ENCODE measurements around the gene COMP. TPM values are rescaled to one million over a fixed set of nuclear protein-coding genes. Genes with fewer than 3 reads are reported as not detected.

Gene COMP
- total RNA-seq, 2 experiments from 2014 or later = not detected

DNA sequence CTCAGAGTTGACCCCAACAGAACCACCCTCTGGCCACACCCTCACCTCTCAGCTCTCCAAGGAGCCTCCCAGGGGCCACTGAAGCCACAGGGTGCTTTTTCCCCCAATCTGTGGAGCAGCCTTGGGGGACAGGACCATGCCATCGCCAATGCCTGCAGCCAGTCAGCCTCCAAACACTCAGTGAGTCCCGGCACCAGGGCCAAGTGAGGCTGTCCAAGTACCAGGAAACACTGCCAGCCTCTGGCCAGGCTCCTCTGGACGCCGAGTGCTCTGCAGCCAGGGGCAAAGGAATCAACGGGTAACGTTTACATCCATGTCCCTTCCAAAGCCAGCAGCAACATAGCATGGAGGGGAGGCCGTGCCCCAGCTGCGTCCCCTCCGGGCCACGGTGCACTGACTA is 9.5 kb upstream of the COMP start:
- POLR2A ChIA-PET = no interaction called here
- no peak for ATAC-seq
- Mint-ChIP-seq H3K27me3 (ENCODE audit: low read depth) (peaks cover 9% of the 10 kb centered on the region), H3K4me3 (no peak overlapping the region), H3K36me3 (ENCODE audit: low read depth) (no peaks in the 10 kb centered on the region), H3K9me3 (ENCODE audit: insufficient read depth) (no peaks in the 10 kb centered on the region), H3K4me1 (ENCODE audit: low read depth) (no peaks in the 10 kb centered on the region), H3K27ac (no peak overlapping the region)
- DNase-seq = no peak
- CTCF ChIA-PET = no interaction called here

DNA sequence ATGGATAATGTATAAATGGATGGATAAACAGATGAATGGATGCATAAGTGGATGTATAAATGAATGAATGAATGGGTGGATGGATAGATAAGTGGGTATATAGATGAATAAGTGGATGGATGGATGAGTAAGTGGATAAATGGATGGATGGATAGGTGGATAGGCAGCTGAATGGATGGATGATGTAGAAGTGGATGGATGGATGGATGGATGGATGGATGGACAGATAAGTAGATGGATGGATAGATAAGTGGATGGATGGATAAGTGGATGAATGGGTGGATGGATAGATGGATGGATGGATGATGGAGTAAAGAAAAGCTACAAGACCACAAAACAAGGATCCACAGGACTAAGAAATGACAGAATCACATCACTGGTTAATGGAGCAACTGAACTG is 9.0 kb upstream of the COMP start:
- DNase-seq (no peak), ATAC-seq (no peak)
- H3K27ac Mint-ChIP-seq = no peak overlapping the region
- CTCF ChIA-PET = no interaction called here
- H3K9me3 Mint-ChIP-seq (ENCODE audit: insufficient read depth) = no peaks in the 10 kb centered on the region
- H3K4me3 Mint-ChIP-seq = no peak overlapping the region
- POLR2A ChIA-PET = no interaction called here
- H3K36me3 Mint-ChIP-seq (ENCODE audit: low read depth) = no peaks in the 10 kb centered on the region
- H3K27me3 Mint-ChIP-seq (ENCODE audit: low read depth) = peaks cover 9% of the 10 kb centered on the region
- H3K4me1 Mint-ChIP-seq (ENCODE audit: low read depth) = no peaks in the 10 kb centered on the region

DNA sequence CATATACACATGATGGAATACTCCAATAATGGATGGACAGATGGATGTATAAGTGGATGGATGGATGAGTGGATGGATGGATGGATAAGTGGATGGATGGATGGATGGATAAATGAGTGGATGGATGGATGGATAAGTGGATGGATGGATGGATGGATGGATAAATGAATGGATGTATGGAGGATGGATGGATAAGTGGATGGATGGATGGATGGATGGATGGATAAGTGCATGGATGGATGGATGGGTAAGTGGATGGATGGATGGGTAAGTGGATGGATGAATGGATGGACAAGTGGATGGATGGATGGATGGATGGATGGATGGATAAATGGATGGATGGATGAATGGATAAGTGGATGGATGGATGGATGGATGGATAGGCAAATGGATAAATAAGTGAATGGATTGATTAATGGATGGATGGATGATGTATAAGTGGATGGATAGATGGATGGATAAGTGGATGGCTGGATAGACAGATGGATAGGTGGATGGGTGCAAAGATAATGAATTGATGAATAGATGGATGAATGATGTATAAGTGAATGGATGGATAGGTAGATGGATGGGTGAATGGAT is 8.4 kb upstream of the COMP start:
- ChIA-PET CTCF (no interaction called here), POLR2A (no interaction called here)
- Mint-ChIP-seq H3K4me3 (no peak overlapping the region), H3K4me1 (ENCODE audit: low read depth) (no peaks in the 10 kb centered on the region), H3K27ac (no peak overlapping the region), H3K27me3 (ENCODE audit: low read depth) (peaks cover 14% of the 10 kb centered on the region), H3K36me3 (ENCODE audit: low read depth) (no peaks in the 10 kb centered on the region), H3K9me3 (ENCODE audit: insufficient read depth) (no peaks in the 10 kb centered on the region)
- ATAC-seq (no peak), DNase-seq (no peak)

DNA sequence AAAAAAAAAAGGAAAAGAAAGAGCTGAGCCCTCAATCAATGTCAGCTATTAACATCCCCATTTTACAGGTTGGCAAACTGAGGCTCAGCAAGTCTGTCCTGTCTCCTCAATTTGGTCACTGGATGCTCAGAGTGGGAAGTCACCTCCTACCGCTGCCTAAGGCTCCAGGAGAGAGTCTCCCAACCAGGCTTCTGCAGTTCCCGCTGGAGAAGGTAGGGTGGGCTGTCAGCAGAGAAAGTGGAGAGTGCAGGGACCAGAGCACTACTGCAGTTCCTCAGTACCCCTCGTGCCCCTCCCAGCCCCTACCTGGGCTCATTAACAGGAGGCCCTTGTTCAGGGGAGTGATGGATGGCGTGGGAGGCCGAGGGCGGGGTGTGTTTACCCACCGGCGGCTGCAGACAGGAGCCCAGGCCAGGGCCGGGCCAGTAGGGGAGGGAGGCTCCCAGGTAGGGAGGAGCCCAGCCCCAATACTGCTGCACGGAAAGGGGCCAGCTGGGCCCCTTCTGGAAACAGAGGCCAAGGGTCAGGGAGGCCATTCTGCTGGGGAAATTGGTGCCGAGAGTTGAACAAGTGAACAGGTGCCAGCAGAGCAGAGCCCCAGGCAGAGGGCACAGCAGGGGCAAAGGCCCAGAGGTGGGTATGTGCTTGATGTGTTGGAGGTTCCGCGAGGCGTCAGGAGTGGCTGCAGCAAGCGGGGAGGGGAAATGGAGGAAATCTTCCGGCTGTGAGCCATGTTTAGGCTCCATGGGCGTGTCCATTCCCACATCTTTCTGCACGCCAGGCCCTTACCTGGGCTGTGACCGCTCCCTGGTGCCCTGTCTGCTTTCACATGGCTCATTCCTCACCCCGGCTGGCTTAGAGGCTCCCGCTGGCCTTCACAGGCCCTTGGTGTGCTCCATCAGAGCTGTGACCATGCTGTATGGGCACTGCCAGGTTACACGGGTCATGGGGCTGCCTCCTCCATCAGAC is 7.6 kb upstream of the COMP start:
- H3K36me3 Mint-ChIP-seq (ENCODE audit: low read depth) = no peaks in the 10 kb centered on the region
- H3K9me3 Mint-ChIP-seq (ENCODE audit: insufficient read depth) = no peaks in the 10 kb centered on the region
- ChIA-PET CTCF (interaction anchor here (1.2 kb wide), 1 partner anchor 15 kb away, joined by 3 read pairs; no protein-coding TSS in a partner anchor), POLR2A (no interaction called here)
- DNase-seq = no peak
- H3K27me3 Mint-ChIP-seq (ENCODE audit: low read depth) = peaks cover 19% of the 10 kb centered on the region
- no peak overlapping the region for H3K4me3 Mint-ChIP-seq
- no peak for ATAC-seq
- no peaks in the 10 kb centered on the region for H3K4me1 Mint-ChIP-seq (ENCODE audit: low read depth)
- no peak overlapping the region for H3K27ac Mint-ChIP-seq

DNA sequence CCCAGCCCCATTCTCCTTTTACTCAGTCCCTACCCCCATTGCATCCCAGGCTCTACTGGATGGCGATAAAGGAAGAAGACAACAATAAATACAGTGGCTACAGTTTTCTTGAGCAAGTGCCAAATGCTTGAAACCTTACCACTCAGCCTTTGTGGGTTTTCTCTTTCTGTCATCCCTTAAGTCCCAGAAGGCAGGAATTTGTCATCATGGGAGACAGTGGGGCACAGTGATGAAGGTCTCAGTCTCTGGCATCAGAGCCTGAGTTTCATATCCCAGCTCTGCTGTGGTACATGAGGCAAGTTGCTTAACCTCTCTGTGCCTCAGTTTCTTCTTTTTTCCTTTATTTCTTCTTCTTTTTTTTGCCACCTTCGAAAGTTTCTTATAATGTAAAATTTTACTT is 5.1 kb upstream of the COMP start:
- CTCF ChIA-PET = no interaction called here

DNA sequence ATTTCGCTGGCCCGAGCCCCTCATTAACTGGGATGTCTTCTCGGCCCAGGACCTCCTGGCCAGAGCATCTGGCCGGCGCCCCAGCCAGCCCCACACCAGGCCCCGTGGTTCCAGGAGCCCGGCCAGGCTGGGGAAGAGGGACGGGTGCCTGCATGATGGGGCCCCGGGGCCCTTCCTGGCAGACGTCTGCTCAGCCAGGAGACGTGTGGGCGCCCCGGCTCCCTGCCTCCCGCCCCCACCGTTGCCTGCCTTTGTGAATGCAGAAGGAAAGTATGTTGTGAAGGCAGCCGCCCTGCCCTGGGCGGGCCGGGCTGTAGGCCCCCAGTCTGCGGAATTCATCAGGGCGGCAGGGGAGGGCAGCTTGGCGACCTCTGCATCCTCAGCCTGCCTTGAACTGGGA is 4.4 kb upstream of the COMP start:
- Mint-ChIP-seq H3K4me3 (no peak overlapping the region), H3K36me3 (ENCODE audit: low read depth) (no peaks in the 10 kb centered on the region), H3K9me3 (ENCODE audit: insufficient read depth) (no peaks in the 10 kb centered on the region), H3K27me3 (ENCODE audit: low read depth) (peaks cover 46% of the 10 kb centered on the region), H3K4me1 (ENCODE audit: low read depth) (peaks cover 3% of the 10 kb centered on the region), H3K27ac (no peak overlapping the region)
- ChIA-PET POLR2A (no interaction called here), CTCF (no interaction called here)
- DNase-seq (no peak), ATAC-seq (peak; percentile 34)

More for the DNA sequence above, 5.1 kb upstream of the COMP start:
- no peaks in the 10 kb centered on the region for H3K9me3 Mint-ChIP-seq (ENCODE audit: insufficient read depth)
- peaks cover 39% of the 10 kb centered on the region for H3K27me3 Mint-ChIP-seq (ENCODE audit: low read depth)
- POLR2A ChIA-PET = no interaction called here
- ATAC-seq (no peak), DNase-seq (no peak)
- H3K4me1 Mint-ChIP-seq (ENCODE audit: low read depth) = no peaks in the 10 kb centered on the region
- H3K4me3 Mint-ChIP-seq = no peak overlapping the region
- H3K36me3 Mint-ChIP-seq (ENCODE audit: low read depth) = no peaks in the 10 kb centered on the region
- H3K27ac Mint-ChIP-seq = no peak overlapping the region

DNA sequence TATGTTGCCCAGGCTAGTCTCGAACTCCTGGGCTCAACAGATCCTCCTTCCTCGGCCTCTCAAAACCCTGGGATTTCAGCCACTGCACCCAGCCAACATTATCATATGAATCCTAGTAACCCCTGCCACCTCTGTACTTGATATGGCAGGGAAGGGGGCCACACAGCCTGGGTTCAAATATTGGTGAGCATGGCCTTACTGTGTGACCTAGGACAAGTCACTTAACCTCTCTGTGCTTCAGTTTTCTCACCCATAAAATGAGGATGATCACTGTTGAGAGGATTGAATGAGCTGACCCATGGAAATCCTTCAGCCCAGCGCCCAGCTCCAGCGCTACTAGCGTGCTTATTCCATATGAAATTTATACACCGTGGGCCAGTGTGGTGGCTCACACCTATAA is 3.6 kb upstream of the COMP start:
- Mint-ChIP-seq H3K4me1 (ENCODE audit: low read depth) (peaks cover 7% of the 10 kb centered on the region), H3K27me3 (ENCODE audit: low read depth) (peaks cover 53% of the 10 kb centered on the region), H3K4me3 (no peak overlapping the region), H3K36me3 (ENCODE audit: low read depth) (no peaks in the 10 kb centered on the region), H3K9me3 (ENCODE audit: insufficient read depth) (no peaks in the 10 kb centered on the region), H3K27ac (no peak overlapping the region)
- CTCF ChIA-PET = no interaction called here
- DNase-seq (no peak), ATAC-seq (no peak)
- POLR2A ChIA-PET = no interaction called here

DNA sequence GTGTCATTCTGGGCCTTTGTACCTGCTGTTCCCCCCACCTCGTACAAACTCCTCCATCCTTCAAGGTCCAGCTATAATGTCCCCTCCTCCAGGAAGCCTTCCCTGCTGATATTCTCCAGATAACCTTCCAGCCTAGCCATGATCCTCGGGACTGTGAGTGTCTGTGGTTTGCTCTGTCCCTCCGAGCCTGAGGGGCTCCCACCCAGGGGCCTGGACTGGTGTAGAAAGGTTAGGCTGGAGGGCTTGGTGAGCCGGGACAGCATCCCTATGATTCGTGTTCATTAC is 2.9 kb upstream of the COMP start:
- no peak overlapping the region for H3K4me3 Mint-ChIP-seq
- ChIA-PET CTCF (no interaction called here), POLR2A (no interaction called here)
- no peak for DNase-seq
- H3K4me1 Mint-ChIP-seq (ENCODE audit: low read depth) = peaks cover 9% of the 10 kb centered on the region
- no peak overlapping the region for H3K27ac Mint-ChIP-seq
- peaks cover 59% of the 10 kb centered on the region for H3K27me3 Mint-ChIP-seq (ENCODE audit: low read depth)
- H3K9me3 Mint-ChIP-seq (ENCODE audit: insufficient read depth) = no peaks in the 10 kb centered on the region
- no peak for ATAC-seq
- H3K36me3 Mint-ChIP-seq (ENCODE audit: low read depth) = no peaks in the 10 kb centered on the region

DNA sequence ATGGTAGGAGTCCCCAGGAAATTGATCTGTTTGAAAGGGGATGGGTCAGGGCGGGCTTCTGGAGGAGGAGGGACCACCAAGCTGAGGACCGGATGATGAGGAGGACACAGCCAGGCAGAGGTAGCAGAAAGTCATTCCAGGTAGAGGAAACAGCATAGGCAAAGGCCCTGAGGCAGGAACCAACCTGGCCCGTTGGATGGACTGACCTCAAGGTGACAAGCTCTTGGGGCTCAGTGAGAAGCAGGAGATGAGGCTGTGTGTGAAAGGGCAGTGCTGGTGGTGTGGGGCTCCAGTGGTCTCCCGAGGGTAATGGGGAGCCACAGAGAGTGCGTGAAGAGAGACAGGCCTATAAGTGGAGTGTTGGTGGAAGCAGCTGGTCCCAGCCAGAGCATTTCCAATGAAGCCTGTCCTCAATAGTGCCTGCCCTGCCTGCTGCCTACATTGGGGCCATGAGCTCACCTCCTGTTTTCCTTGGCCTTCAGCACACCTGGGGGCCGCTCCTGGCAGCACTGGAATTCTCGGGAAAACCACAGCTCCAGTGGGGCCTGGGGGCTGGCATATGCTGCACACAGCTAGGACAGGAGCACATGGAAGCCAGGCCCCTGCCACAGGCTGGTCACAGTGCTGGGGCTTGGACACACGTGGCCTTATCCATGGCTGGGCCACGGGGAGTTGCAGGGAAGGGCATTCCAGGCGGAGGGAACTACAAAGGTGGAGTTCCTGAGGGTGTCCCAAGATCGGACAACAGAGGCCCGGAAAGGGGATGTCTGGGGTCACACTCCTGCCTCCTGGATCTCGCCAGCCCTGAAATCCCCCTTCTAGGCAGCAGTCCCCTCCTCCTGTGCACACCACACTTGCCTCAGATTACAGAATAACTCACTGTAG is 2.3 kb upstream of the COMP start:
- peaks cover 62% of the 10 kb centered on the region for H3K27me3 Mint-ChIP-seq (ENCODE audit: low read depth)
- CTCF ChIA-PET = interaction anchor here (0.6 kb wide), 1 partner anchor 228 kb away, joined by 3 read pairs; no protein-coding TSS in a partner anchor
- POLR2A ChIA-PET = no interaction called here
- H3K9me3 Mint-ChIP-seq (ENCODE audit: insufficient read depth) = no peaks in the 10 kb centered on the region
- peaks cover 13% of the 10 kb centered on the region for H3K4me1 Mint-ChIP-seq (ENCODE audit: low read depth)
- H3K36me3 Mint-ChIP-seq (ENCODE audit: low read depth) = no peaks in the 10 kb centered on the region
- DNase-seq = no peak
- H3K27ac Mint-ChIP-seq = no peak overlapping the region
- no peak overlapping the region for H3K4me3 Mint-ChIP-seq
- no peak for ATAC-seq

DNA sequence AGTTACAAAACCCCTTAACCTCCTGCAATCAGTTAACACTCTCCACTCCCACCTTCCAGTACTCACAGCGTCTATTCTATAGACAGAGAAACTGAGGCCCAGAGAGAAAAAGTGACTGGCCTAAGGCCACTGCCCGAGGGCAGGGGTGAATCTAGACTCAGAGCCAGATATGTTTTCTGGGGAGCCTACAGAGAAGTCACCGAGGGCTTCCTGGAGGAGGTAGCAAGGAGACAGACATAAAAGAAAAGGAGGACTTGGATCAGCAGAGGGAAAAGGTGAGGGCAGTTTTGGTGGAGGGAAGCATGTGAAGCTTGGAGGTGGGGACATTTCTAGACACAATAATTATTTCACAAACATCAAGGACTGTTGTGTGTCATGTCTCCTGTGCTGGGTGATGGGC is 1.6 kb upstream of the COMP start:
- ChIA-PET POLR2A (interaction anchor here (0.6 kb wide), 1 partner anchor 310 kb away, joined by 4 read pairs; no protein-coding TSS in a partner anchor), CTCF (interaction anchor here (0.6 kb wide), 1 partner anchor 228 kb away, joined by 3 read pairs; no protein-coding TSS in a partner anchor)
- DNase-seq = no peak
- Mint-ChIP-seq H3K27ac (no peak overlapping the region), H3K27me3 (ENCODE audit: low read depth) (peaks cover 70% of the 10 kb centered on the region), H3K36me3 (ENCODE audit: low read depth) (no peaks in the 10 kb centered on the region), H3K4me1 (ENCODE audit: low read depth) (peaks cover 13% of the 10 kb centered on the region), H3K9me3 (ENCODE audit: insufficient read depth) (no peaks in the 10 kb centered on the region), H3K4me3 (no peak overlapping the region)
- ATAC-seq = no peak

DNA sequence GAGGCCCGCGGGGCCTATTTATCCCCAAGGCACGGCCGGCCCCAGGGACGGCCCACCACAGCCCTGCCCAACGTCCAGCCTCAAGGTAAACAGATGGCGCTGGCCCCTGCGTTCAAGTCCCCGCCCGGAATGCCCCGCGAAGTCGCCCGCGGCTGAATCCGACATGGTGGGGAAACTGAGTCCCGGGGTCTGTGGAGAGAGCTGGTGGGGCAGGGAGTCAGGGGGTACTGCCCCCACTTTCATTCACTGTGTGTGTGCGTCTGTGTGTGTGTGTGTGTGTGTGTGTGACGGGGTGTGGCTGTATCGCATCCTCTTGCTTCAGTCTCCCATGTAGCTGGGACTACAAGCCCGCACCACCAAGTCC is 192 bp upstream of the COMP start:
- Mint-ChIP-seq H3K36me3 (ENCODE audit: low read depth) (peaks cover 5% of the 10 kb centered on the region), H3K27me3 (ENCODE audit: low read depth) (peaks cover 77% of the 10 kb centered on the region), H3K4me3 (no peak overlapping the region), H3K27ac (no peak overlapping the region), H3K4me1 (ENCODE audit: low read depth) (peaks cover 19% of the 10 kb centered on the region), H3K9me3 (ENCODE audit: insufficient read depth) (no peaks in the 10 kb centered on the region)
- CTCF ChIA-PET = interaction anchor here (1.2 kb wide), 1 partner anchor 56 kb away, joined by 3 read pairs; no protein-coding TSS in a partner anchor
- POLR2A ChIA-PET = no interaction called here
- ATAC-seq (no peak), DNase-seq (no peak)
